Esophagus squamous epithelium (tissue), 5 donors: ENCODE measurements around the gene SCMH1. TPM values are rescaled to one million over a fixed set of nuclear protein-coding genes. Genes with fewer than 3 reads are reported as not detected.
A peak's percentile ranks its signal among the peaks of the same experiment; 100 is the strongest.

Experiments
- DNase-seq: peaks from one replicate; lab custom pipeline; 2025; lab: John Stamatoyannopoulos, UW
- H3K27ac ChIP-seq, 4 donors: fragments of 200-600 bp; sonication (generic); one replicate each; pipeline ENCODE4 v1.5.1; 2016 to 2019; ENCODE audit warnings: mild to moderate bottlenecking in 1 of 4
- H3K27me3 ChIP-seq, 4 donors: fragments of 200-600 bp; sonication (generic); 1 replicate in 3 of 4; 2 replicates in 1 of 4; pipeline versions ENCODE4 v1.5.1 to v1.6.0; 2017 to 2021; ENCODE audit warnings: antibody characterized with exemption in 1 of 4
- H3K36me3 ChIP-seq, 3 donors: fragments of 200-600 bp; sonication (generic); one replicate each; pipeline ENCODE4 v1.5.1; 2016 to 2019
- H3K4me1 ChIP-seq, 3 donors: fragments of 200-600 bp; sonication (generic); one replicate each; pipeline ENCODE4 v1.5.1; 2017 to 2019
- H3K4me3 ChIP-seq, 4 donors: fragments of 200-600 bp; sonication (generic); 1 replicate in 3 of 4; 2 replicates in 1 of 4; pipeline ENCODE4 v1.5.1; 2016 to 2019; ENCODE audit warnings: mild to moderate bottlenecking in 2 of 4, moderate library complexity in 1 of 4
- H3K9me3 ChIP-seq, 3 donors: fragments of 200-600 bp; sonication (generic); one replicate each; pipeline ENCODE4 v1.5.1; 2016 to 2019
- CTCF ChIP-seq, 6 experiments: fragments of 450-650 bp in 4 of 6; fragments of 200-600 bp in 2 of 6; sonication (generic) in 2 of 6; IDR thresholded peaks; one replicate each; pipeline ENCODE4 v1.5.1; 2016 to 2019; ENCODE audit warnings: antibody characterized with exemption in 6 of 6, mild to moderate bottlenecking in 4 of 6, moderate library complexity in 4 of 6
- POLR2A ChIP-seq, 4 donors: fragments of 450-650 bp; IDR thresholded peaks; one replicate each; pipeline ENCODE4 v1.6.1; 2017; ENCODE audit warnings: antibody characterized with exemption in 4 of 4, mild to moderate bottlenecking in 4 of 4, moderate library complexity in 3 of 4
- WGBS, 2 donors: methylation state at CpG; one replicate each; pipeline ENCODE4 v1.1.5; 2018; 5-methylcytosine and 5-hydroxymethylcytosine counted together
- intact Hi-C: fragments of 100-400 bp; cut with DNase I; formaldehyde crosslinking; loops from one replicate; pipeline ENCODE4 v1.15.0; 2022
- total RNA-seq, 4 donors: library from RNA; depleted of rRNA; stranded (reverse); fragments of >200 nt; gene quantifications; one replicate each; pipeline ENCODE4 v1.1.0, GENCODE V29; 2016
- donor health status: DM: yes; HTN: yes; CAD: no.

The SCMH1 gene
- total RNA-seq, 4 donors from 2014 or later, result 4.4 to 46.9 (median 16.3) TPM

DNA sequence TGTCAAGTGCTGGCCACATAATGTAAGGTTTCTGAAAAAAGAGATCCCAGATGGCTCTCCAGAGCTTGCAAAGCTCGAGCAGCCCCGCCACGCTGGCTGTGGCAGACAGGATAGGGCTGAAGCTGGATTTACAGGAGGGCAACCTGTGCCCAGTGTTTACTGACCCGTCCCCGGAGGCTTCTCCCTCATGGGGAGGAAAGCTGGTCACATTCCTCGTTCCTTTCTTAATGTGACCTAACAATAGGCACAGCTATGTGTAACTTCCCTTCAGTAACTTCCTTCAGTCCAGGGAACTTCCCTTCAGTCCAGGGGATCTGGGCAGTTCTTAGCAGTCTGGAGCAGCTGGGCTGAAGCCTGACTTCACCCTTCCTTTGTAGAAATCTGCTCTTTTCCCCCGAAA is 228.3 kb downstream of the SCMH1 start:
- Histone ChIP-seq H3K4me1 (peaks cover 0 to 24% (median 0%) of the 10 kb centered on the region in 3 donors), H3K4me3 (no peak overlapping the region), H3K36me3 (peaks cover 12 to 88% (median 13%) of the 10 kb centered on the region in 3 donors), H3K27ac (peak overlapping the region in 2 of 4 donors; percentile 42 to 61), H3K9me3 (no peaks in the 10 kb centered on the region), H3K27me3 (no peaks in the 10 kb centered on the region)
- no peak for TF ChIP-seq CTCF (IDR thresholded peaks at IDR 0.05)
- no peak for TF ChIP-seq POLR2A (IDR thresholded peaks at IDR 0.05)
- WGBS, 2 donors, result 63 to 87% methylated on average over 2 to 6 of the region's 7 CpGs
- intact Hi-C loops, result no loop called here
- DNase-seq, result no peak

DNA sequence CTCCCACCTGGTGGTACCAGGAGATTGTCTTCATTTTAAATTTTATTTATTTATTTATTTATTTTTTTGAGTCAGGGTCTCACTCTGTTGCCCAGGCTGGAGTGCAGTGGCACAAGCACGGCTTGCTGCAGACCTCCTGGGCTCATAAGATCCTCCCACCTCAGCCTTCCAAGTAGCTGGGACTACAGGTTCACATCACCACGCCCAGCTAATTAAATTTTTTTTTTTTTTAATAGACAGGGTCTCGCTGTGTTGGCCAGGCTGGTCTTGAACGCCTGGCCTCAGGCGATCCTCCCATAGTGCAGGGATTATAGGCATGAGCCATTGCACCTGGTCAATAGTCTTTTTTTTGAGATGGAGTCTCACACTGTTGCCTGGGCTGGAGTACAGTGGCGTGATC is 229.1 kb downstream of the SCMH1 start:
- intact Hi-C loops, result no loop called here
- TF ChIP-seq CTCF (IDR thresholded peaks at IDR 0.05) (no peak), POLR2A (IDR thresholded peaks at IDR 0.05) (no peak)
- Histone ChIP-seq H3K4me3 (no peak overlapping the region), H3K9me3 (no peaks in the 10 kb centered on the region), H3K27me3 (no peaks in the 10 kb centered on the region), H3K4me1 (peaks cover 0 to 24% (median 0%) of the 10 kb centered on the region in 3 donors), H3K27ac (no peak overlapping the region), H3K36me3 (peaks cover 12 to 90% (median 13%) of the 10 kb centered on the region in 3 donors)
- 74 to 78% methylated on average over 6 of the region's 6 CpGs for WGBS, 2 donors
- no peak for DNase-seq

DNA sequence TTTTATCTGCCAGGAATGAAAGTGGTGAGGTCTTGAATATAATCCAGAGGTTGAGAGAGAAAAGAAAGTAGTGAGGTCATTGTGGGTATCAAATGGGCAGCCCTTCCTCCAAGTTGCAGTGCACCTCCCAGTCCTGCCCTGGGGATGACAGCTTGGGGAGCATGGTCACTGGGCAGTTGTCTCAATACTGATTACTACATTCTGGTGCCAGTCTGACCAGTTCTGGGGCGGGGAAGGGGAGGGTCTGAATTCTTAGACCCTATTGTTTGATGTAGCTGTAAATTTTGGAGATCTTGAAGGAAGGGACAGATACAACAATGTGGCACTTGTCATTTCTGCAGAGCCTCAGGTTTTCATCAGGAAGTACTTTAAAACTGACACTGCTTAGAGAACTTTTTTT is 231.8 kb downstream of the SCMH1 start:
- TF ChIP-seq POLR2A (IDR thresholded peaks at IDR 0.05), result no peak
- no peak for TF ChIP-seq CTCF (IDR thresholded peaks at IDR 0.05)
- Histone ChIP-seq H3K9me3 (no peaks in the 10 kb centered on the region), H3K27me3 (no peaks in the 10 kb centered on the region), H3K4me1 (peaks cover 0 to 41% (median 6%) of the 10 kb centered on the region in 3 donors), H3K36me3 (peaks cover 4 to 89% (median 19%) of the 10 kb centered on the region in 3 donors), H3K4me3 (no peak overlapping the region), H3K27ac (no peak overlapping the region)
- WGBS, 2 donors, result 83 to 100% methylated on average over 1 of the region's 1 CpG
- intact Hi-C loops, result no loop called here
- DNase-seq, result no peak

DNA sequence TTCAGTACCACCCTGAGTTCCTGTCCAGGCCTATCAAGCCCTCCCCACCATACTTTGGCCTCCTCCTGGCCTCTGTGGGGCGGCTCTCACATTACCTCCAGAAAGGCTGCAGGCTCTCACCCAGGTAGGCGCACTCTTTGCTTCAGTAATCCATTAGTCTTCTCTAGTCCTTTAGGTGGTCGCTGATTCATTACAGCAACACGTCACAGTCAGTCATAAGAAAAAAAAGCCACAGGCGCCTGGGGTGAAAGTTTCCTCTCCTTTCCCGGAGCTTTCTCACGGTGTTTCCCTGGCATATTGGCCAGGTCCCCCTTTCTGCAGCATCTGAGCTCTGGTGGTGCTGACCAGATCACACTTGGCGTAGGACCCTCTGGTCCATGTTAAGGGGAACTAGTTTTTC is 232.6 kb downstream of the SCMH1 start:
- H3K4me3 ChIP-seq, result no peak overlapping the region
- peaks cover 0 to 41% (median 6%) of the 10 kb centered on the region in 3 donors for H3K4me1 ChIP-seq
- intact Hi-C loops, result no loop called here
- no peak overlapping the region for H3K27ac ChIP-seq
- H3K36me3 ChIP-seq, result peaks cover 4 to 97% (median 19%) of the 10 kb centered on the region in 3 donors
- WGBS, 2 donors, result 85 to 88% methylated on average over 8 of the region's 8 CpGs
- no peak for TF ChIP-seq POLR2A (IDR thresholded peaks at IDR 0.05)
- TF ChIP-seq CTCF (IDR thresholded peaks at IDR 0.05), result no peak
- no peaks in the 10 kb centered on the region for H3K27me3 ChIP-seq
- no peaks in the 10 kb centered on the region for H3K9me3 ChIP-seq
- DNase-seq, result no peak

GRCh38 chr1:41006942-41007865 is 234.9 kb downstream of the SCMH1 start:
- peak overlapping the region; percentile 54 to 84 (median 58) for H3K27ac ChIP-seq
- no peaks in the 10 kb centered on the region for H3K27me3 ChIP-seq
- H3K36me3 ChIP-seq, result peaks cover 4 to 91% (median 27%) of the 10 kb centered on the region in 3 donors
- no peak overlapping the region for H3K4me3 ChIP-seq
- H3K9me3 ChIP-seq, result no peaks in the 10 kb centered on the region
- H3K4me1 ChIP-seq, result peaks cover 8 to 44% (median 14%) of the 10 kb centered on the region in 3 donors
- DNase-seq, result no peak
- intact Hi-C loops, result no loop called here
- WGBS, 2 donors, result 57 to 69% methylated on average over 14 to 16 of the region's 19 CpGs
- TF ChIP-seq CTCF (IDR thresholded peaks at IDR 0.05) (no peak), POLR2A (IDR thresholded peaks at IDR 0.05) (no peak)
